ENCODE data around the gene SLCO1B1.
"Not testable (repeated sequence)": the region's sequence is repeated elsewhere in the genome, so short reads cannot be mapped to it uniquely, and the experiment has no call there.

SLCO1B1 gene

DNA sequence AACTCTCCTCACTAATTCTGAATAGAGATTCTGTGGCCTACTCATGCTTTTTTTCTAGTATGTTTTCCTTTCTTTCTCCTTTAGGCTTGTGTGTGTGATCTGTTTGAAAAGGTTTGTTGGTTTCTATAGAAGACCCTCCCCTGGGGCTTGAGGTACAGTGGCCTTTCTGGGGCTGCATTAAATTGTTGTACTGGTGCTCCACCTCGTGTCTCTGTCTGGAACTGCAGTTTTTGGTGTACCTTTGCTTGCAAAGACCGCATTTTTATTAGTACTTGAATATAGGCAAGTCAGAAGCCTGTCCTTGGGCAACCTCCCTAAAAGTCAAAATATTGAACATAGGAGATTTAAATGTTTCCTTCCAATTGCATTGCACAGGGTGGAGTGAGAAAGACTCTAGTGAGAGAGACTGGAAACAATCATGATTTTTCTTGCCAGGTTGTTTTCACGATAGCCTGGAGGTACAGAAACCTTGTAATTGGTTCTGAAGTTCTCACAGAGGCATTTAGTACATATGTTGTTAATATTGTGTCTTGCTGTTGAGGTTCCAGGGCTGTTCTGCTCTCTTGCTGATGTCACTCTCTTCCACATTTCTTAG is 39.0 kb downstream of the SLCO1B1 start:
- TF ChIP-seq POLR2A (IDR thresholded peaks at IDR 0.05; ENCODE audit: low read depth, low read length), result no peak
- peak; percentile 48 for FAIRE-seq
- DNase-seq (ENCODE audit: insufficient read length, low spot score), result peak; percentile 0

DNA sequence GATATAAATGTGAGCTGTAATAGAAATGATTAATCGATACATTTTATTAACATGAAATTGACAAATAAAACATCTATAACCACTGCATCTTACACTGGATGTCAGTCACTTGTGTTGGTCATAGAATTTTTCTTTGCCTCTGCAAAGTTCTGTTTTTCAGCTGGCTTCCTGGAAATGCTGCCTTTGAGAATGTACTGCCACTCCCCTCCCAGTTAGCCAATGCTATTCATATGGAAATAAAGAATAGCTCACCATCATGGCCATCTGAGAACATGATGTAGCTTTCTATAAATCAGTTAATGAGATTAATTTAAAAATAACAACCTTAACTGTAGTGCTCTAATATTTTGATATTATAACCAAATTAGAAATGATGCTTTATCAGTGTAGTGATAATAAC is 41.1 kb downstream of the SLCO1B1 start:
- DNase-seq (ENCODE audit: insufficient read length, low spot score), result no peak
- TF ChIP-seq POLR2A (IDR thresholded peaks at IDR 0.05; ENCODE audit: low read depth, low read length), result no peak
- no peak for FAIRE-seq

DNA sequence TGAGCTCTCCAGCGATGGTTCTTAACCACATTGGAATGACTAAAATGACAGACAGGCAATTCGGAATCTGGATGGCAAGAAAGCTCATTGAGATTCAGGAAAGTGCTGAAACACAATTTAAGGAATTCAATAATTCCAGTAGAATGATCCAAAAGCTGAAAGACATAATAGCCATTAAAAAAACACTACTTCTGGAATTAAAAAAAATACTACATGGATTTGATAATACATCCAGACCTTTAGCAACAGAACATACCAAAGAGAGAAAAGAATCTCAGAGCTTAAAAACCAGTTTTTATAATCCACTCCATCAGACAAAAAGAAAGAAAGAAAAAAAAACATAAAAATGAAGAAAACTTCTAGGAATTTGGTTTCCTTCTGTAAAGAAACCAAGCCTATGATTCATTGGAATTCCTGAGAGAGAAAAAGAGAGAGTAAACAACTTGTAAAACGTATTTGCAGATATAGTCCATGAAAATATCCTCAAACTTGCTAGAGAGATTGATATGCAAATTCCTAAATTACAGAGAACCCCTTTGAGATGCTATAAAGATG is 52.8 kb downstream of the SLCO1B1 start:
- FAIRE-seq, result no peak
- DNase-seq (ENCODE audit: insufficient read length, low spot score), result no peak
- no peak for TF ChIP-seq POLR2A (IDR thresholded peaks at IDR 0.05; ENCODE audit: low read depth, low read length)

DNA sequence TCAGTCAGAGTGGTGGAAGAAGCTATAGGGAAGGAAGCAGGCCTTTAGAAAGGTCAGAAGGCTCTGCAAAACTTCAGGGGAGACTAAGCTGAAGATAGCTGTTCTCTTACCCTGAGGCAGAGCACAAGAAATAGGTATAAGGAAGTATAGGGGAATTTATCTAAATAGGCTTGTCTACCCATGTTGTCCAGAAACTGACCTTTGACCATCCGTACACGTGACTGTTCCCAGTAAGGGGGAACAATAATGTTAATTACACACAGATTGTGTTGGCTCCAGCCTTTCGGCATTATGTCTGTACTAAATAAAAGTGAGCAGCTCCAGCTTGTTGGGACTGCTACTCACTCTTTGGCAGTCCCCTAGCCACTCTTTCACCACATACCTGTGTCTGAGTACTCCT is 59.0 kb downstream of the SLCO1B1 start:
- FAIRE-seq (no peak), DNase-seq (ENCODE audit: insufficient read length, low spot score) (no peak)
- TF ChIP-seq POLR2A (IDR thresholded peaks at IDR 0.05; ENCODE audit: low read depth, low read length), result no peak

DNA sequence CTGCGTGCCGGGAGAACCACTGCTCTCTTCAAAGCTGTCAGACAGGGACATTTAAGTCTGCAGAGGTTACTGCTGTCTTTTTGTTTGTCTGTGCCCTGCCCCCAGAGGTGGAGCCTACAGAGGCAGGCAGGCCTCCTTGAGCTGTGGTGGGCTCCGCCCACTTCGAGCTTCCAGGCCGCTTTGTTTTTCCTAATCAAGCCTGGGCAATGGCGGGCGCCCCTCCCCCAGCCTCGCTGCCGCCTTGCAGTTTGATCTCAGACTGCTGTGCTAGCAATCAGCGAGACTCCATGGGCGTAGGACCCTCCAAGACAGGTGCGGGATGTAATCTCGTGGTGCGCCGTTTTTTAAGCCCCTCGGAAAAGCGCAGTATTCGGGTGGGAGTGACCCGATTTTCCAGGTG is 83.4 kb downstream of the SLCO1B1 start:
- DNase-seq (ENCODE audit: insufficient read length, low spot score); FAIRE-seq: not testable (repeated sequence)

DNA sequence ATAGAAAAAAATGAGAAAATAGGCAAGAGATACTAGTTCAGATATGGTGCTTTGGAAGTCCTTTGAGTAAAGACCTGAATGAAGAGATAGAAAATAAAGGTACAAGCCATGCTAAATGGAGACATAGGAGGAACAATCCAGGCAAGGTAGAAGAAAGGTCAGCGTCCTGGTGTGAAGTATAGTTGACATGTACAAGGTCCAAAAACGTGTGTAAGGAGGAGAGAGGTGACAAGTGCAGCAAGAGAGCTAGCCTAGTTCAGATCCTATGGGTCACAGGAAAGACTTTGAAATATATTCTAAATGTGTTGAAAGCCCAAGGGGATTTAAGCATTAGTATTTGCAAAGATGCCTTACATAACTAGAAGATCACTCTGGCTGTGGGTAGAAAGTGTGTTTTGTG is 88.2 kb downstream of the SLCO1B1 start:
- TF ChIP-seq POLR2A (IDR thresholded peaks at IDR 0.05; ENCODE audit: low read depth, low read length), result no peak
- no peak for FAIRE-seq
- DNase-seq (ENCODE audit: insufficient read length, low spot score), result no peak

DNA sequence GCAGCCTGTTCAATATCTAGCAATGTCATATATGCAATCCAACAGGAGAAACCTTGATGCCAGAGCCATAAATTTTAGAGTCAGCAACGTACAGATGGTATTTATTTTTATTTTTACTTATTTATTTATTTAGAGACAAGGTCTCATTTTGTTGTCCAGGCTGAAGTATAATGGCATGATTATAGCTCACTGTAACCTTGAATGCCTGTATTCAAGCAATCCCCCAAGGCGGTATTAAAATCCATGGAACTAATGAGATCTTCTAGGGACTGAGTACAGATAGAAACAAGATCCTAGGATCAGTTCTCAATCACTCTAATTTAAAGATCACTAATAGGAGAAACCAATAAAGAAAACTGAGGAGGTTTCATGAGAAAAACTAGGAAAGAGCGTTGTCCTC is 89.3 kb downstream of the SLCO1B1 start:
- DNase-seq (ENCODE audit: insufficient read length, low spot score) (no peak), FAIRE-seq (no peak)
- no peak for TF ChIP-seq POLR2A (IDR thresholded peaks at IDR 0.05; ENCODE audit: low read depth, low read length)

DNA sequence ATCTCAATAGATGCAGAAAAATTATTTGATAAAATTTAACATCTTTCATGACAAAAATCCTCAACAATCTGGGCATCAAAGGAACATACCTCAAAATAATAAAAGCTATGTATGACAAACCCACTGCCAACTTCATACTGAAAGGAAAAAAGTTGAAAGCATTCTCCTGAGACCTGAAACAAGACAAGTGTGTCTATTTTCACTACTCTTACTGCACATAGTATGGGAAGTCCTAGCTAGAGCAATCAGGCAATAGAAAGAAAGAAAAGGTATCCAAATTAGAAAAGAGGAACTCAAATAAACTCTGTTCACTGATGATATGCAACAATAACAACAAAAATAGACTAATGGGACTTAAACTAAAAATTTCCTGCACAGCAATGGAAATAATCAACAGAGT is 90.1 kb downstream of the SLCO1B1 start:
- DNase-seq (ENCODE audit: insufficient read length, low spot score), result no peak
- FAIRE-seq, result no peak
- no peak for TF ChIP-seq POLR2A (IDR thresholded peaks at IDR 0.05; ENCODE audit: low read depth, low read length)

DNA sequence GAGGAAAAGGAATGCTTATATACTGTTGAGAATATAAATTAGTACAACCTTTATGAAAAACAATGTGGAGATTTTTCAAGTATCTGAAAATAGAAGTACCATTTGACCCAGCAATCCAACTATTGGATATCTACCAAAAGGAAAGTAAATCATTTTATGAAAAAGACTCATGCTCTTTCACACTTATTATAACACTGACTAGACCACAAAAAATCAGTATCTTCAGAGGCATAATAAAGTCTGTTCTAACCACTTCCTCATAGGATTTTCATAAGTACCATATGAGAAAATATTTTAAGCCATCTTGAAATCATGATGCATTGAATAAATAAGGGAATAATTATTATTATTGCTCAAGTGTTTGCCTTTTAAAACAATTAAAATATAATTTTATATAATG is 90.8 kb downstream of the SLCO1B1 start:
- TF ChIP-seq POLR2A (IDR thresholded peaks at IDR 0.05; ENCODE audit: low read depth, low read length), result no peak
- no peak for FAIRE-seq
- no peak for DNase-seq (ENCODE audit: insufficient read length, low spot score)

DNA sequence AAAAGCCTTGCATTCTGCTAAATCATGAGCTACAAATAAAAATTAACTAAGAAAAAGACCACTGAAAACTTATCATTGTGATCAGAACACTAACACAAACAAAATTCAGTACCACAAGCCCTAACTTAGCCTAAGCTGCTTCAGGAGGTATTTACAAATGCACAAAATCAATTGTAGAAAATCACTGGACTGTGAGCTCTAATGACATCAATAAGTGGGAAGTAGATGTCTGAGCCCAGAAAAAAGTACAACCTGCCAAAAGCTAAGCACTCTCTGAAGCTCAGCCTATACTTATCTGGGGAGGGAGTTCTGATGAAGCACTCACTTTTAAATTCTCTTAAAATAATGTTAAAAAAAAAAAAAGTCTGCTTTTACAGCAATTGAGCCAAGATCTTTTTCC is 92.9 kb downstream of the SLCO1B1 start:
- DNase-seq (ENCODE audit: insufficient read length, low spot score), result no peak
- TF ChIP-seq POLR2A (IDR thresholded peaks at IDR 0.05; ENCODE audit: low read depth, low read length), result no peak
- FAIRE-seq, result no peak

DNA sequence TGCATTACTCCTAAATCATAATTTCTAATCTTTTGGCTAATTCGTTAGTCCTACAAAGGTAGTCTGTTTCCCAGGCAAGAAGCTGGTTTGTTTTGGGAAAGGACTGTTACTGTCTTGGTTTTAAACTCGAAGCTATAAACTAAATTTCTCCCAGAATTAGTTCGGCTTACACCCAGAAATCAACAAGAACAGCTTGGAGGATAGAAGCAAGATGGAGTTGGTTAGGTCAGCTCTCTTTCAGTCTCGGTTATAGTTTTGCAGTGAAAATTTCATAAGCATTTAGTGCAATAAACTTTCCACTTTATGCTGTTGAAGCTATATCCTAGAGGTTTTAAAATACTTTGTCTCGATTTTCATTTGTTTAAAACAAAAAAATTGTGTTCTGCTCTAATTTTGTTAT is 103.4 kb downstream of the SLCO1B1 start:
- no peak for TF ChIP-seq POLR2A (IDR thresholded peaks at IDR 0.05; ENCODE audit: low read depth, low read length)
- FAIRE-seq, result no peak

DNA sequence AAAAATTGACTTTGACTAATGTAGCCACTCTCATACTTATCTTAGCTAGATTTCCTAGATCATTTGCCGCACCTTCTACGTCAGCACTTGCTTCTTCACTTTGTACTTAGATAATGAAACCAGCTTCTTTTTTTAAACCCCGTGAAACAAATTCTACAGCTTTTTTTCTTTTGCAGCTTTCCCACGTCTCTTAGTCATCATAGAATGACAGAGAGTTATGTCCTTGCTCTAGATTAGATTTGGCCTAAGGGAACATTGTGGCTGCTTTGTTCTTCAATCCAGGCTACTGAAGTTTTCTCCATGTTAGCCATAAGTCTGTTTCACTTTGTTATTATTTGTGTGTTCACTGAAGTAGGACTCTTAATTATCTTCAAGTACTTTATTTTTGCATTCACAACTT is 108.9 kb downstream of the SLCO1B1 start:
- DNase-seq (ENCODE audit: insufficient read length, low spot score), result no peak
- peak; percentile 27 for FAIRE-seq
- no peak for TF ChIP-seq POLR2A (IDR thresholded peaks at IDR 0.05; ENCODE audit: low read depth, low read length)

More for the DNA sequence above, 103.4 kb downstream of the SLCO1B1 start:
- DNase-seq (ENCODE audit: insufficient read length, low spot score), result no peak

DNA sequence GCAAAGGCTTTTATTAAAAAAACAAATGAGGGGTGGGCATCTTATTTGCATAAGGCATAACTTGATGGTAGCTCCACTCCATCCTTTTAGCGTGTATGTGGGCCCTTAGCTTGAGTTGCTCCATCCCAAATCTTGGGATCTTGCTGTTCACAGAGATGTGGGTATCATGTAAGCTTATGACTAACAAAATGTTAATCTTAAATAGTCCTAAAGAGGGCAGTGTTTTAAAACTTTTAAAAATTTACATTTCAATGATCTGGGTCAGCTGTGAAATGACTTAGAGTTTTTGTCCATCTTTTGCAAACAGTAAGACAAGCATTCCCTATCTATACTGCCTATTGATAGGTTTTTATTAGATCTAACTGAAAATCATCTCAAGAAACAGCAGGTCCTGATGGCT is 117.7 kb downstream of the SLCO1B1 start:
- DNase-seq (ENCODE audit: insufficient read length, low spot score) (no peak), FAIRE-seq (peak; percentile 15)
- no peak for TF ChIP-seq POLR2A (IDR thresholded peaks at IDR 0.05; ENCODE audit: low read depth, low read length)

DNA sequence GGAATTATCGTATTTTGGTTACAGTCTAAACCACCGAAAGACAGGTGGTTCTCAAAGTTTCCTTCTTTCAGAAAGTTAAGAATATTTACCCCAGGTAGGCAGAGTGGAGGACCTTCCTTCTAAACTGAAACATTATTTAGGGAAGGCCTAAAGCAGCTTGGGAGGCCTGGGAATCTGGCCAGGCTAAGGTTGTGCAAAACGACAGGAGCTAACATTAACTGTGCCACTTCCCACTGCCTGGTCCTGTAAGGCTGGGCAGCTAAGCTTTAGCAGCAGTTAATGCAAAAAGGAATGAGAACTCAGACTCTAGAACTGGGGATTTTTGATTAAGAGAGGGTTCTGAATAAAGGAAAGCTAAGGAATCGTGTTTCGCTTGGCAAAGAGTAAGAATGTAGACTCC is 121.1 kb downstream of the SLCO1B1 start:
- no peak for DNase-seq (ENCODE audit: insufficient read length, low spot score)
- no peak for TF ChIP-seq POLR2A (IDR thresholded peaks at IDR 0.05; ENCODE audit: low read depth, low read length)
- no peak for FAIRE-seq

DNA sequence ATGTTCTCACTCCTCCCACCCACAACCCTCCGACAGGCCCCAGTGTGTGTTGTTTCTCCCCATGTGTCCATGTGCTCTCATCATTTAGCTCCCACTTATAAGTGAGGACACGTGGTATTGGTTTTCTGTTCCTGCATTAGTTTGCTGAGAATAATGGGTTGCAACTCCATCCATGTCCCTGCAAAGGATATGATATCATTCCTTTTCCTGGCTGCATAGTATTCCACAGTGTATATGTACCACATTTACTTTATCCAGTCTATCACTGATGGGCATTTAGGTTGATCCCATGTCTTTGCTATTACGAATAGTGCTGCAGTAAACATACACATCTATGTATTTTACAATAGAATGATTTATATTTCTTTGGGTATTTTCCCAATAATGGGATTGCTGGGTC is 126.2 kb downstream of the SLCO1B1 start:
- no peak for TF ChIP-seq POLR2A (IDR thresholded peaks at IDR 0.05; ENCODE audit: low read depth, low read length)
- FAIRE-seq (no peak), DNase-seq (ENCODE audit: insufficient read length, low spot score) (no peak)

DNA sequence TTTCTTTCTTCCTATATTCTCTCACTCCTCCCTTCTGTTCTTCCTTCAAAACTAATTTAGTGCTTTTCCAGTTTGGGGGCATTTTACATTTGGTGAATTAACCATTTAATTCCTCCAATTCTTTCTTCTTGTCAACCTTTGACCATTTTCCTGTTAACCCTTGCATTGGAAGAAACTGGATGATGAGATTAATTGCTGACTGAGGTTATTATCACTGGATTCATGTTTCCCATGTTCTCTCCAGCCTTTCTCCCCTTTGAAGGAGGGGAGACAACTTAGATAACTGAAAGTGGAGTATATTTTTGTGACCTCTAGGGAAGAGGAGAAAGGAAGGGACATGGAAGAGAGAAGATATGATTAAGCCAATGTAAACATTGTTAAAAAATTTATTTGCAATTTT is 133.2 kb downstream of the SLCO1B1 start:
- FAIRE-seq (no peak), DNase-seq (ENCODE audit: insufficient read length, low spot score) (no peak)
- TF ChIP-seq POLR2A (IDR thresholded peaks at IDR 0.05; ENCODE audit: low read depth, low read length), result no peak

Measured in H54 (cell line).